Measurements from ENCODE around the gene GRIK2. TPM values are rescaled to one million over a fixed set of nuclear protein-coding genes. Genes with fewer than 3 reads are reported as not detected.

GRIK2 gene
- total RNA-seq, 4 donors from 2014 or later, result 4.7 to 16.2 (median 7.5) TPM

DNA sequence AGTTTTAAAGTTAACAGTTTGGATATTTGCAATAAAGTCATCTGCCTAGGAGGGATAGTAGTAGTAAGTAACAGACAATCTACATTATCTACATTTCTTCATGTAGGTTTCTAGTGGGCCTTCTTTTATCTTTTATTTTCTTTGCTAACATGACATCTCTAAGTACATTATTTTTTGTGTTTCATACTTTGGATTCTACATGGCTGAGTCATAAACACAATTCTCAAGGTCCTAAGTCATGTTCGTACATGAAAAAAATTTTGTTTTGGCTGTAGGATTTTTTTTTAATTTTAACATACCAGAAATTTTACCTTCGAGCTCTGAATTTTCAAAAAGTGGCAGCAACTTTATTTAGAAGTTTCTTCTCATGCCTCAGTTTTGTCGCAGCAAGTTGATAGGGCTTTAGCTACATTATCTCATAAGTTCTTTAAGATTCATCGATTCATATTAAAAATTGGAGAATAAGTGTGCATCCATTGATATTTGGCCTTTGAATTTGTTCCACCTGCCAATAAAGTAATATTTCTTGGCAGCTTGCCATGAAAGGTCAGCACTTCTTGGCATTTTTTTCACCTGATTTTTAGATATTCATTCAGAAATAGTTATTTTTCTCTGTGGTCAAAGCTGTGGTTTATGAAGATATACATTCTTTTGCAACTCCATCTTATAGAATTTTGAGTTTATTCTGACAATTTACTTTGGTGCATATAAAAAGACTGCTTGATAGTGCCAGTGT, 146.2 kb downstream of the GRIK2 start:
- WGBS, 2 donors, result 69 to 75% methylated on average over 4 of the region's 4 CpGs
- TF ChIP-seq, protein P1, sequence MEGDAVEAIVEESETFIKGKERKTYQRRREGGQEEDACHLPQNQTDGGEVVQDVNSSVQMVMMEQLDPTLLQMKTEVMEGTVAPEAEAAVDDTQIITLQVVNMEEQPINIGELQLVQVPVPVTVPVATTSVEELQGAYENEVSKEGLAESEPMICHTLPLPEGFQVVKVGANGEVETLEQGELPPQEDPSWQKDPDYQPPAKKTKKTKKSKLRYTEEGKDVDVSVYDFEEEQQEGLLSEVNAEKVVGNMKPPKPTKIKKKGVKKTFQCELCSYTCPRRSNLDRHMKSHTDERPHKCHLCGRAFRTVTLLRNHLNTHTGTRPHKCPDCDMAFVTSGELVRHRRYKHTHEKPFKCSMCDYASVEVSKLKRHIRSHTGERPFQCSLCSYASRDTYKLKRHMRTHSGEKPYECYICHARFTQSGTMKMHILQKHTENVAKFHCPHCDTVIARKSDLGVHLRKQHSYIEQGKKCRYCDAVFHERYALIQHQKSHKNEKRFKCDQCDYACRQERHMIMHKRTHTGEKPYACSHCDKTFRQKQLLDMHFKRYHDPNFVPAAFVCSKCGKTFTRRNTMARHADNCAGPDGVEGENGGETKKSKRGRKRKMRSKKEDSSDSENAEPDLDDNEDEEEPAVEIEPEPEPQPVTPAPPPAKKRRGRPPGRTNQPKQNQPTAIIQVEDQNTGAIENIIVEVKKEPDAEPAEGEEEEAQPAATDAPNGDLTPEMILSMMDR (IDR thresholded peaks at IDR 0.05), result no peak
- no peak for TF ChIP-seq EP300 (IDR thresholded peaks at IDR 0.05)
- TF ChIP-seq POLR2A (IDR thresholded peaks at IDR 0.05), result no peak

DNA sequence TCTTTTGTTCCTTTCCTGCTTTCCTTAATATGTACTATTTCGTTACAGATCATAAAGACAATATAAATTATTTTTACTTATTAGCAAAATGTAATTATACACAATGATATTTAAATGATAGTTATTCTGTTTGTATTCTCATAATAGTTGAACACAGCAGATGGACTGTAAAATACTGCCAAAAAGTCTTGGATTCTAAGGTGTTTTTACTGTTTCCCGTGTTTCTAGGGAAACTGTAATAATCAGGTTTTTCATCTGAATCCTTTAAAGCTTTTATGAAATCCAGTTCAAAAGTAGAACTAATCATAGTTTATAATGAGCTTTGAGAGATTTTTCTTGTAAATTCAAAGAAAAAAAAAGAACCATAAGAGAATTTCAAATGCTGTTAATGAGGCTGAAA, 148.4 kb downstream of the GRIK2 start:
- no peaks in the 10 kb centered on the region for H3K36me3 ChIP-seq
- 88 to 89% methylated on average over 2 of the region's 2 CpGs for WGBS, 2 donors
- no peak overlapping the region for H3K27ac ChIP-seq
- no peaks in the 10 kb centered on the region for H3K27me3 ChIP-seq
- no peaks in the 10 kb centered on the region for H3K9me3 ChIP-seq
- H3K4me3 ChIP-seq, result no peak overlapping the region
- TF ChIP-seq, protein P1 (IDR thresholded peaks at IDR 0.05), result no peak
- no peak for TF ChIP-seq POLR2A (IDR thresholded peaks at IDR 0.05)
- no peak for TF ChIP-seq EP300 (IDR thresholded peaks at IDR 0.05)
- no peaks in the 10 kb centered on the region for H3K4me1 ChIP-seq
- no peak for DNase-seq (ENCODE audit: low spot score in 2 of 2)

More for the DNA sequence above, 146.2 kb downstream of the GRIK2 start:
- no peak for DNase-seq (ENCODE audit: low spot score in 2 of 2)
- no peaks in the 10 kb centered on the region for H3K4me1 ChIP-seq
- no peak overlapping the region for H3K27ac ChIP-seq
- no peaks in the 10 kb centered on the region for H3K36me3 ChIP-seq
- no peaks in the 10 kb centered on the region for H3K27me3 ChIP-seq
- H3K9me3 ChIP-seq, result no peaks in the 10 kb centered on the region
- H3K4me3 ChIP-seq, result no peak overlapping the region

DNA sequence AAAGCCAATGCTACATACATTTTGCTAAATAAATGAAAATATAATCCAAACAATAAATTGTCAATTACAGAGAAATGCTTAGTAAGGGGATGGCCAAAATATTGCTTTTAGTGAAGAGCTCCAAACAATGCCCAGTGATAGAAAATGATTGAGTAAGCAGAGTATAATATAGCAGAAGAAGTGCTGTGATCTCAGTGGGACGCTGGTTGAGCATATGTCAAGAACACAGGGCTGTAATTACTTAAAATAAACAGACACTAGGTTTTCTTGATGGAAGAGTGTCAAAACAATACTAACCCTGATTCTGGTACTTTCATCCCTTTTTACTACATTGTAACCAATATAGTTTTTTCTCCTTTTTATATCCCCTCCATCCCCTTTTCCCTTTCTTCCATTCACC, 150.3 kb downstream of the GRIK2 start:
- no peak for DNase-seq (ENCODE audit: low spot score in 2 of 2)
- Histone ChIP-seq H3K27me3 (no peaks in the 10 kb centered on the region), H3K36me3 (no peaks in the 10 kb centered on the region), H3K4me1 (no peaks in the 10 kb centered on the region), H3K27ac (no peak overlapping the region), H3K9me3 (no peaks in the 10 kb centered on the region), H3K4me3 (no peak overlapping the region)
- TF ChIP-seq EP300 (IDR thresholded peaks at IDR 0.05) (no peak), POLR2A (IDR thresholded peaks at IDR 0.05) (no peak)
- TF ChIP-seq, protein P1 (IDR thresholded peaks at IDR 0.05), result no peak
- 68 to 71% methylated on average over 1 of the region's 1 CpG for WGBS, 2 donors

DNA sequence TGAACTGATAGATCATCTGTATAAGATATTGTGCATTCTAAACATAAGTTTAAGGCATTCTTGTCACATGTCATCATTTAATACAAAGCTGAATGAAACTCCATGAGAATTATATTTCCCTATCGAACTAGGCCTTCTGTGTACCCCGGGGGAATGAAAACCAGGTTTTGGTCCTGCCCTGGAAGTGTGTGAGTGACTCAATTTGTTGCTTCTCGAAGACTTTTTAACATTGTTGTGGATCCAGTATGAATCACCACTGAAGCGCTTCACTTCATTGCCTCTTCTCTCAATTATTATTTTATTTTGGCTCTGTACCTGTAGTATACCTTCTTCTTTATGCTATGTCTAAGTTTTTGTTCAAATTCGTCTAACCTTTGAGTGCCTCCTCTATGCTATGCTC, 150.8 kb downstream of the GRIK2 start:
- no peaks in the 10 kb centered on the region for H3K27me3 ChIP-seq
- no peaks in the 10 kb centered on the region for H3K36me3 ChIP-seq
- H3K4me3 ChIP-seq, result no peak overlapping the region
- H3K9me3 ChIP-seq, result no peaks in the 10 kb centered on the region
- no peak overlapping the region for H3K27ac ChIP-seq
- H3K4me1 ChIP-seq, result no peaks in the 10 kb centered on the region
- DNase-seq (ENCODE audit: low spot score in 2 of 2), result no peak
- 77 to 84% methylated on average over 5 of the region's 5 CpGs for WGBS, 2 donors
- TF ChIP-seq, protein P1 (IDR thresholded peaks at IDR 0.05), result no peak
- TF ChIP-seq POLR2A (IDR thresholded peaks at IDR 0.05) (no peak), EP300 (IDR thresholded peaks at IDR 0.05) (no peak)

- Histone ChIP-seq H3K27ac (no peak overlapping the region), H3K36me3 (no peaks in the 10 kb centered on the region), H3K9me3 (no peaks in the 10 kb centered on the region), H3K4me3 (no peak overlapping the region), H3K27me3 (no peaks in the 10 kb centered on the region), H3K4me1 (no peaks in the 10 kb centered on the region)
- no peak for DNase-seq (ENCODE audit: low spot score in 2 of 2)
- WGBS, 2 donors, result 64 to 81% methylated on average over 3 of the region's 3 CpGs
- TF ChIP-seq POLR2A (IDR thresholded peaks at IDR 0.05), result no peak
- TF ChIP-seq, protein P1 (IDR thresholded peaks at IDR 0.05), result no peak
- TF ChIP-seq EP300 (IDR thresholded peaks at IDR 0.05), result no peak
These were observed 151.7 kb downstream of the GRIK2 start for GRCh38 chr6:101545191-101545590.

All from tibial nerve (tissue), 4 donors.